Choroid plexus epithelial cell (primary cell): Measurements from ENCODE around the gene STEAP1.
"Not testable (repeated sequence)": the region's sequence is repeated elsewhere in the genome, so short reads cannot be mapped to it uniquely, and the experiment has no call there.

ENCODE experiments used
- DNase-seq: peaks from one replicate; pipeline ENCODE4 v3.0.0-alpha.2; 2010; ENCODE audit warnings: low read depth
- H3K4me3 ChIP-seq: 2 replicates; pipeline ENCODE4 v1.5.1; 2011; ENCODE audit warnings: low read depth, mild to moderate bottlenecking, control low read depth, low read length, moderate library complexity
- CTCF ChIP-seq: conservative IDR thresholded peaks from 2 replicates; pipeline ENCODE4 v1.5.1; 2011; ENCODE audit warnings: low read depth, mild to moderate bottlenecking, control low read depth, inconsistent platforms, low read length, moderate library complexity

Gene STEAP1

GRCh38 chr7:90178679-90179278 lies 24.5 kb downstream of the STEAP1 start:
- TF ChIP-seq CTCF = no peak
- DNase-seq = peak; percentile 71
- H3K4me3 ChIP-seq = no peak overlapping the region

GRCh38 chr7:90180011-90180585 lies 25.8 kb downstream of the STEAP1 start:
- DNase-seq = peak; percentile 79
- TF ChIP-seq CTCF = no peak
- H3K4me3 ChIP-seq = no peak overlapping the region

GRCh38 chr7:90180649-90181048 lies 26.4 kb downstream of the STEAP1 start:
- DNase-seq = peak; percentile 8
- no peak overlapping the region for H3K4me3 ChIP-seq
- TF ChIP-seq CTCF = no peak

- no peak for DNase-seq
- no peak for TF ChIP-seq CTCF
- no peak overlapping the region for H3K4me3 ChIP-seq
Measured at GRCh38 chr7:90181485-90181884, 27.2 kb downstream of the STEAP1 start.

- DNase-seq, H3K4me3 ChIP-seq: not testable (repeated sequence)
Measured at GRCh38 chr7:90186290-90186689, 32.0 kb downstream of the STEAP1 start.

- no peak for TF ChIP-seq CTCF
- no peak overlapping the region for H3K4me3 ChIP-seq
- DNase-seq = no peak
Measured at GRCh38 chr7:90187507-90188050, 33.3 kb downstream of the STEAP1 start.

GRCh38 chr7:90188281-90188680 lies 34.0 kb downstream of the STEAP1 start:
- TF ChIP-seq CTCF = no peak
- no peak for DNase-seq

More at GRCh38 chr7:90188281-90188680, 34.0 kb downstream of the STEAP1 start:
- no peak overlapping the region for H3K4me3 ChIP-seq
